NCI-H2107 treated with DMSO at 0.1 percent for 48 hours (cell line): ENCODE results near the gene PRPSAP2.

Experiments
- DNase-seq: peaks from one replicate; lab custom pipeline; 2025; ENCODE audit not compliant: unreplicated experiment; lab: John Stamatoyannopoulos, UW

PRPSAP2 gene

GRCh38 chr17:18978655-18979054, 120.7 kb downstream of the PRPSAP2 start:
- DNase-seq: no peak
